ENCODE results near the gene ALKBH7. TPM values are rescaled to one million over a fixed set of nuclear protein-coding genes. Genes with fewer than 3 reads are reported as not detected.
"Not testable (repeated sequence)": the region's sequence is repeated elsewhere in the genome, so short reads cannot be mapped to it uniquely, and the experiment has no call there.

ALKBH7 gene
- total and polyA plus RNA-seq, 2 of the 13 experiments (the other 11 are each of a cell fraction or from before 2014, with no cell fraction given) = 29.6 to 45.9 TPM

DNA sequence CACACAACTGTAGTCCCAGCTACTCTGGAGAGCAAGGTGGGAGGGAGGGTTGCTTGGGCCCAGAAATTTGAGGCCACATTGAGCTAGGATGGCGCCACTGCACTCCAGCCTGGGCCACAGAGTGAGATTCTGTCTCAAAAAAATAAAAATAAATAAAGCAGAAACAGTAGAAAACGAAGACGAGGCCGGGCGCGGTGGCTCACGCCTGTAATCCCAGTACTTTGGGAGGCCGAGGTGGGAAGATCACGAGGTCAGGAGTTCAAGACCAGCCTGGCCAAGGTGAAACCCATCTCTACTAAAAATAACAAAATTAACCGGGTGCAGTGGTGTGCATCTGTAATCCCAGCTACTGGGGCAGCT, 11.8 kb upstream of the ALKBH7 start:
- H3K27ac ChIP-seq (ENCODE audit: extremely low read length, insufficient read depth, low read length); FAIRE-seq; H2AFZ ChIP-seq (ENCODE audit: low read length); CTCF ChIA-PET (ENCODE audit: low intra/inter-chr PET ratio, low total read pairs); H4K20me1 ChIP-seq (ENCODE audit: insufficient read depth, low read length); H3K9me3 ChIP-seq (ENCODE audit: low read length); in situ Hi-C loops (cut with HindIII; ENCODE audit: extremely low pct_ligation_motif_present, low pct_unique_long_range_greater_than_20kb); intact Hi-C loops (cut with micrococcal nuclease; ENCODE audit: unreplicated experiment); H3K36me3 ChIP-seq (replicated peaks in 1 of 2; ENCODE audit: control insufficient read depth in 1 of 2, insufficient read depth in 2 of 2, low read length in 2 of 2); BruUV-seq (replicated peaks); DNase-seq (ENCODE audit: low spot score); H3K27me3 ChIP-seq (ENCODE audit: control insufficient read depth in 1 of 2, insufficient read depth in 2 of 2, low read length in 2 of 2); ATAC-seq; H3K79me2 ChIP-seq (ENCODE audit: insufficient read depth, low read length): not testable (repeated sequence)
- Histone ChIP-seq H3K4me2 (ENCODE audit: low read depth, low read length) (peak overlapping the region; percentile 76), H3K4me1 (ENCODE audit: insufficient read depth, low read length) (peaks cover 27% of the 10 kb centered on the region), H3K9ac (ENCODE audit: insufficient read depth, low read depth, low read length) (peak overlapping the region; percentile 42; the same call in 1 of the 2 replicates), H3K4me3 (replicated peaks in 1 of 3; ENCODE audit: insufficient read depth in 1 of 3, low read depth in 2 of 3, low read length in 3 of 3) (peak overlapping the region; percentile 53 to 84 (median 63); a peak in 5 of 6 replicates)
- 87% methylated on average over 10 of the region's 10 CpGs for WGBS (ENCODE audit: low lambda C conversion rate)
- POLR2A ChIA-PET = interaction anchor here (0.9 to 5.0 kb wide), 6 partner anchors 8 to 709 kb away, joined by 3 to 80 read pairs (median 6); partner anchors contain the start of genes ALKBH7, KHSRP and ZNF557
- 0 out of 2 replicates have a peak, but pooled peaks have one; percentile 7 for TF ChIP-seq PCBP1 (IDR thresholded peaks at IDR 0.05; ENCODE audit: borderline replicate concordance, low read depth, low read length)

DNA sequence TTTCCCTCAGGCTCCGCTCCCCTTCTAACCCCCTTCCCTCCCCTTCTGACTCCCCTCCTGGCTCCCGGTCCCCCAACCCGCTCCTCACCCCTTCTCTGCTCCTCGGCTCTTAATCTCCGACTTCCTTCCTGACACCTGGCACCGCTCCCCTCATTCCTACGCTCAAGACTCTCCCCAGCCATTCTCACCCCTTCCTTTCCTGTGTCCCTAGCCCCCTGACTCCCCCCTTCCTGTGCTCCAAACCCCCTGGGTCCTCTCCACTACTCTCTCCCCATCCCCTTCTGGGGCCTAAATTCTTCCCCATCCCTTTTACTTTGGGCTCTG, 10.6 kb upstream of the ALKBH7 start:
- no peak for ATAC-seq
- peak overlapping the region; percentile 49 for H3K27ac ChIP-seq (ENCODE audit: extremely low read length, insufficient read depth, low read length)
- WGBS (ENCODE audit: low lambda C conversion rate) = 2% methylated on average over 7 of the region's 7 CpGs
- no peaks in the 10 kb centered on the region; a peak in 1 of 5 replicates for H3K27me3 ChIP-seq (ENCODE audit: control insufficient read depth in 1 of 2, insufficient read depth in 2 of 2, low read length in 2 of 2)
- in situ Hi-C loops (cut with HindIII; ENCODE audit: extremely low pct_ligation_motif_present, low pct_unique_long_range_greater_than_20kb) (no loop called here), intact Hi-C loops (cut with micrococcal nuclease; ENCODE audit: unreplicated experiment) (no loop called here)
- peak overlapping the region; percentile 63 to 84 (median 84) for H3K4me3 ChIP-seq (replicated peaks in 1 of 3; ENCODE audit: insufficient read depth in 1 of 3, low read depth in 2 of 3, low read length in 3 of 3)
- TF ChIP-seq ZNF205 (CRISPR knock-in tag; IDR thresholded peaks at IDR 0.05) (no peak), ZNF747 (CRISPR knock-in tag; IDR thresholded peaks at IDR 0.05; ENCODE audit: borderline replicate concordance) (0 out of 2 replicates have a peak, but pooled peaks have one; percentile 9)
- TF ChIP-seq, protein P1, sequence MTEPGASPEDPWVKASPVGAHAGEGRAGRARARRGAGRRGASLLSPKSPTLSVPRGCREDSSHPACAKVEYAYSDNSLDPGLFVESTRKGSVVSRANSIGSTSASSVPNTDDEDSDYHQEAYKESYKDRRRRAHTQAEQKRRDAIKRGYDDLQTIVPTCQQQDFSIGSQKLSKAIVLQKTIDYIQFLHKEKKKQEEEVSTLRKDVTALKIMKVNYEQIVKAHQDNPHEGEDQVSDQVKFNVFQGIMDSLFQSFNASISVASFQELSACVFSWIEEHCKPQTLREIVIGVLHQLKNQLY (CRISPR knock-in tag; IDR thresholded peaks at IDR 0.05) = no peak
- TF ChIP-seq, protein P2, sequence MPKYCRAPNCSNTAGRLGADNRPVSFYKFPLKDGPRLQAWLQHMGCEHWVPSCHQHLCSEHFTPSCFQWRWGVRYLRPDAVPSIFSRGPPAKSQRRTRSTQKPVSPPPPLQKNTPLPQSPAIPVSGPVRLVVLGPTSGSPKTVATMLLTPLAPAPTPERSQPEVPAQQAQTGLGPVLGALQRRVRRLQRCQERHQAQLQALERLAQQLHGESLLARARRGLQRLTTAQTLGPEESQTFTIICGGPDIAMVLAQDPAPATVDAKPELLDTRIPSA (CRISPR knock-in tag; IDR thresholded peaks at IDR 0.05; ENCODE audit: borderline replicate concordance) = 0 out of 2 replicates have a peak, but pooled peaks have one; percentile 5
- TF ChIP-seq, protein P3, sequence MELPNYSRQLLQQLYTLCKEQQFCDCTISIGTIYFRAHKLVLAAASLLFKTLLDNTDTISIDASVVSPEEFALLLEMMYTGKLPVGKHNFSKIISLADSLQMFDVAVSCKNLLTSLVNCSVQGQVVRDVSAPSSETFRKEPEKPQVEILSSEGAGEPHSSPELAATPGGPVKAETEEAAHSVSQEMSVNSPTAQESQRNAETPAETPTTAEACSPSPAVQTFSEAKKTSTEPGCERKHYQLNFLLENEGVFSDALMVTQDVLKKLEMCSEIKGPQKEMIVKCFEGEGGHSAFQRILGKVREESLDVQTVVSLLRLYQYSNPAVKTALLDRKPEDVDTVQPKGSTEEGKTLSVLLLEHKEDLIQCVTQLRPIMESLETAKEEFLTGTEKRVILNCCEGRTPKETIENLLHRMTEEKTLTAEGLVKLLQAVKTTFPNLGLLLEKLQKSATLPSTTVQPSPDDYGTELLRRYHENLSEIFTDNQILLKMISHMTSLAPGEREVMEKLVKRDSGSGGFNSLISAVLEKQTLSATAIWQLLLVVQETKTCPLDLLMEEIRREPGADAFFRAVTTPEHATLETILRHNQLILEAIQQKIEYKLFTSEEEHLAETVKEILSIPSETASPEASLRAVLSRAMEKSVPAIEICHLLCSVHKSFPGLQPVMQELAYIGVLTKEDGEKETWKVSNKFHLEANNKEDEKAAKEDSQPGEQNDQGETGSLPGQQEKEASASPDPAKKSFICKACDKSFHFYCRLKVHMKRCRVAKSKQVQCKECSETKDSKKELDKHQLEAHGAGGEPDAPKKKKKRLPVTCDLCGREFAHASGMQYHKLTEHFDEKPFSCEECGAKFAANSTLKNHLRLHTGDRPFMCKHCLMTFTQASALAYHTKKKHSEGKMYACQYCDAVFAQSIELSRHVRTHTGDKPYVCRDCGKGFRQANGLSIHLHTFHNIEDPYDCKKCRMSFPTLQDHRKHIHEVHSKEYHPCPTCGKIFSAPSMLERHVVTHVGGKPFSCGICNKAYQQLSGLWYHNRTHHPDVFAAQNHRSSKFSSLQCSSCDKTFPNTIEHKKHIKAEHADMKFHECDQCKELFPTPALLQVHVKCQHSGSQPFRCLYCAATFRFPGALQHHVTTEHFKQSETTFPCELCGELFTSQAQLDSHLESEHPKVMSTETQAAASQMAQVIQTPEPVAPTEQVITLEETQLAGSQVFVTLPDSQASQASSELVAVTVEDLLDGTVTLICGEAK (IDR thresholded peaks at IDR 0.05) = no peak
- TF ChIP-seq, protein P3 (CRISPR knock-in tag; IDR thresholded peaks at IDR 0.05) = no peak
- peaks cover 27% of the 10 kb centered on the region for H3K4me1 ChIP-seq (ENCODE audit: insufficient read depth, low read length)
- CTCF ChIA-PET (ENCODE audit: low intra/inter-chr PET ratio, low total read pairs) = no interaction called here
- POLR2A ChIA-PET = interaction anchor here (1.1 to 5.0 kb wide), 3 partner anchors 9 to 63 kb away, joined by 3 to 80 read pairs (median 13); partner anchors contain the start of genes ALKBH7 and KHSRP
- H3K9ac ChIP-seq (ENCODE audit: insufficient read depth, low read depth, low read length) = peak overlapping the region; percentile 74
- no peak overlapping the region for H2AFZ ChIP-seq (ENCODE audit: low read length)
- no TSS peak for BruUV-seq (replicated peaks)
- H4K20me1 ChIP-seq (ENCODE audit: insufficient read depth, low read length) = no peaks in the 10 kb centered on the region
- no peak for DNase-seq (ENCODE audit: low spot score)
- peak overlapping the region; percentile 76 for H3K4me2 ChIP-seq (ENCODE audit: low read depth, low read length)
- no peak for FAIRE-seq
- peaks cover 5% of the 10 kb centered on the region for H3K79me2 ChIP-seq (ENCODE audit: insufficient read depth, low read length)
- H3K36me3 ChIP-seq (replicated peaks in 1 of 2; ENCODE audit: control insufficient read depth in 1 of 2, insufficient read depth in 2 of 2, low read length in 2 of 2) = peaks cover 6 to 16% of the 10 kb centered on the region in 2 experiments; a peak in 4 of 5 replicates
- no peaks in the 10 kb centered on the region for H3K9me3 ChIP-seq (ENCODE audit: low read length)
